ENCODE measurements around the gene BRINP2. TPM values are rescaled to one million over a fixed set of nuclear protein-coding genes. Genes with fewer than 3 reads are reported as not detected.

BRINP2 gene
- total and polyA plus RNA-seq, 2 of the 4 experiments (the other 2 are of a cell fraction): not detected

DNA sequence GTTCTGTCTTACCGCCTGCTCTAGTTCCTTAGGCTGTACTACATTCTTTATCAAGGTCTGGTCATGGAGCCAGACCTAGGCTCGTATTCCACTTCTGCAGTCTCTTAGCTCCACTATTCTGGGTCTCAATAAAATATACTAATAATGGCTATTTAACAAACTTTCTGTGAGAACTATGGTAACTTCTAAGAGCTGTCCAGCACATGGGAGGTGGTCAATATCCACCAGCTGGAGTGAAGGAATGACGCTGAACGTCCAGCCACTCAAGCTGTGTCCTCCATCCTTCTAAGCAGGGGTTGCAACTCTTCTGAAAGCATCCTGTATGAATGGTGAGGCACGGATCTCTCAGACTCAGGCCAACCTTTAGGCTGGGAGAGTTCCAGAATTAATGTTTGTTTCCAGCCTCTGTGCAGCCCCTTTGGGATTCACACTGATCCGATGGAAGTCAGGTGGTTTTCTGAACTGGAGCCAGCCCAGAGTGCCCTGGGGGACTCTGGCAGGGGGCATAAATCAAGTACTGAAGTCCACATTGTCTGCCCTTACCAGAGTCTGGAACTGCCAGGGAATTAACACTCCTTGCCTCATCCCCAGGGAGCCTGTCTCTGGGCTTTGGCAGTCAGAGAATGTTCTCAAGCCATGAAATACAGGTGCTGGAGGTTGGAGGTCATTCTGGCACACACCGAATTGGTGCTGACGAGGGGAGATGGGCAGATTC lies 57.4 kb downstream of the BRINP2 start:
- TF ChIP-seq MXI1 (IDR thresholded peaks at IDR 0.05; ENCODE audit: borderline replicate concordance, low read depth, low read length) (no peak), POLR2A (IDR thresholded peaks at IDR 0.05; ENCODE audit: low read depth, low read length) (no peak), MAZ (IDR thresholded peaks at IDR 0.05; ENCODE audit: borderline replicate concordance, low read depth, low read length) (no peak), RCOR1 (IDR thresholded peaks at IDR 0.05; ENCODE audit: insufficient replicate concordance, low read length) (no peak), USF2 (IDR thresholded peaks at IDR 0.05; ENCODE audit: low read depth, low read length) (no peak), FOS (IDR thresholded peaks at IDR 0.05; ENCODE audit: low read depth, low read length) (no peak), RAD21 (IDR thresholded peaks at IDR 0.05; ENCODE audit: low read length) (no peak), RFX5 (IDR thresholded peaks at IDR 0.05; ENCODE audit: low read depth, low read length) (no peak), BHLHE40 (IDR thresholded peaks at IDR 0.05; ENCODE audit: low read depth, low read length) (no peak), CHD1 (IDR thresholded peaks at IDR 0.05; ENCODE audit: low read depth, low read length) (no peak), SMC3 (IDR thresholded peaks at IDR 0.05; ENCODE audit: low read depth, low read length) (no peak), NFE2L2 (IDR thresholded peaks at IDR 0.05; ENCODE audit: low read depth, low read length) (no peak), ELK1 (IDR thresholded peaks at IDR 0.05; ENCODE audit: borderline replicate concordance, low read depth, low read length) (no peak), MAFK (IDR thresholded peaks at IDR 0.05; ENCODE audit: low read depth, low read length) (no peak), CEBPB (IDR thresholded peaks at IDR 0.05; ENCODE audit: low read depth, low read length) (no peak)
- TF ChIP-seq, protein P1, sequence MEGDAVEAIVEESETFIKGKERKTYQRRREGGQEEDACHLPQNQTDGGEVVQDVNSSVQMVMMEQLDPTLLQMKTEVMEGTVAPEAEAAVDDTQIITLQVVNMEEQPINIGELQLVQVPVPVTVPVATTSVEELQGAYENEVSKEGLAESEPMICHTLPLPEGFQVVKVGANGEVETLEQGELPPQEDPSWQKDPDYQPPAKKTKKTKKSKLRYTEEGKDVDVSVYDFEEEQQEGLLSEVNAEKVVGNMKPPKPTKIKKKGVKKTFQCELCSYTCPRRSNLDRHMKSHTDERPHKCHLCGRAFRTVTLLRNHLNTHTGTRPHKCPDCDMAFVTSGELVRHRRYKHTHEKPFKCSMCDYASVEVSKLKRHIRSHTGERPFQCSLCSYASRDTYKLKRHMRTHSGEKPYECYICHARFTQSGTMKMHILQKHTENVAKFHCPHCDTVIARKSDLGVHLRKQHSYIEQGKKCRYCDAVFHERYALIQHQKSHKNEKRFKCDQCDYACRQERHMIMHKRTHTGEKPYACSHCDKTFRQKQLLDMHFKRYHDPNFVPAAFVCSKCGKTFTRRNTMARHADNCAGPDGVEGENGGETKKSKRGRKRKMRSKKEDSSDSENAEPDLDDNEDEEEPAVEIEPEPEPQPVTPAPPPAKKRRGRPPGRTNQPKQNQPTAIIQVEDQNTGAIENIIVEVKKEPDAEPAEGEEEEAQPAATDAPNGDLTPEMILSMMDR (conservative IDR thresholded peaks at IDR 0.05; ENCODE audit: low read depth, low read length): no peak
- WGBS, 2 experiments (ENCODE audit: extremely low coverage in 2 of 2, insufficient read length in 1 of 2): 62% methylated on average over 2 of the region's 8 CpGs; no CpG with 5 or more reads in 1 of the 2 experiments
- no peaks in the 10 kb centered on the region for H4K20me1 ChIP-seq (ENCODE audit: insufficient read depth, low read length)
- no peak overlapping the region for H3K4me3 ChIP-seq (ENCODE audit: insufficient read depth, low read depth, low read length)
- H4K91ac ChIP-seq (ENCODE audit: insufficient read depth, low read depth, low read length): no peak overlapping the region
- H3K4me1 ChIP-seq (ENCODE audit: control insufficient read depth, insufficient read depth, low read length): no peaks in the 10 kb centered on the region
- no peak overlapping the region for H3K14ac ChIP-seq (replicated peaks; ENCODE audit: low read depth, low read length)
- ChIA-PET CTCF (no interaction called here), POLR2A (ENCODE audit: unreplicated experiment) (no interaction called here)
- peaks cover 2% of the 10 kb centered on the region; the same call in 1 of the 2 replicates for H3K27me3 ChIP-seq (ENCODE audit: control insufficient read depth, insufficient read depth, low read length)
- no peak overlapping the region for H2BK5ac ChIP-seq (ENCODE audit: low read depth, low read length, poor library complexity, severe bottlenecking)
- H3K27ac ChIP-seq (ENCODE audit: insufficient read depth, low read length): no peak overlapping the region
- H3K9me1 ChIP-seq (ENCODE audit: insufficient read depth, low read length): 0 out of 2 replicates have a peak, but pooled peaks cover 3% of the 10 kb centered on the region
- no peaks in the 10 kb centered on the region for H3K9me3 ChIP-seq (ENCODE audit: control insufficient read depth, insufficient read depth, low read length)
- no peak overlapping the region for H2BK120ac ChIP-seq (ENCODE audit: low read depth, low read length)
- H3K9ac ChIP-seq (ENCODE audit: low read depth, low read length): no peak overlapping the region
- dilution Hi-C loops (cut with HindIII; ENCODE audit: low sequenced_read_pairs, unreplicated experiment) (no loop called here), in situ Hi-C loops (cut with MboI; ENCODE audit: low sequenced_read_pairs) (no loop called here), intact Hi-C loops (cut with micrococcal nuclease) (no loop called here)
- no peak for ATAC-seq (ENCODE audit: low read depth)
- no peak overlapping the region for H3K4me2 ChIP-seq (ENCODE audit: low read depth, low read length)
- no TSS peak for BruUV-seq (replicated peaks)
- no peak overlapping the region for H2BK20ac ChIP-seq (ENCODE audit: low read depth, low read length)
- DNase-seq: no peak
- H2AK5ac ChIP-seq (ENCODE audit: low read depth, low read length): no peak overlapping the region
- H4K5ac ChIP-seq (ENCODE audit: low read depth, low read length): no peak overlapping the region
- no peak overlapping the region for H3K23ac ChIP-seq (ENCODE audit: low read depth, low read length)
- no peak overlapping the region for H3K18ac ChIP-seq (ENCODE audit: low read depth, low read length)
- H3K4ac ChIP-seq (ENCODE audit: low read depth, low read length): no peak overlapping the region
- H3K79me1 ChIP-seq (ENCODE audit: low read depth in 1 of 2, low read length in 2 of 2): no peaks in the 10 kb centered on the region
- H2BK15ac ChIP-seq (ENCODE audit: low read depth, low read length): no peak overlapping the region
- H2AFZ ChIP-seq (replicated peaks; ENCODE audit: low read length, poor library complexity): no peak overlapping the region
- H3K36me3 ChIP-seq (ENCODE audit: control insufficient read depth, insufficient read depth, low read length): no peaks in the 10 kb centered on the region
- no peak overlapping the region for H3K56ac ChIP-seq (ENCODE audit: extremely low read depth, insufficient read depth, low read length)
- no peak overlapping the region for H2AK9ac ChIP-seq (replicated peaks; ENCODE audit: low read depth, low read length, poor library complexity)
- H4K8ac ChIP-seq (ENCODE audit: low read depth in 2 of 2, low read length in 2 of 2): no peak overlapping the region

Measured in IMR-90 (cell line).